Right cardiac atrium (tissue), 5 donors: Measurements from ENCODE around the gene ZDHHC11. TPM values are rescaled to one million over a fixed set of nuclear protein-coding genes. Genes with fewer than 3 reads are reported as not detected.
"Not testable (repeated sequence)": the region's sequence is repeated elsewhere in the genome, so short reads cannot be mapped to it uniquely, and the experiment has no call there.

ENCODE experiments used
- ATAC-seq, 2 donors: fragments of 200-7000 bp; cut with Tn5 transposase; one replicate each; pipeline versions ENCODE4 v1.8.0 to v1.9.1; 2020; ENCODE audit warnings: moderate library complexity in 2 of 2, mild to moderate bottlenecking in 1 of 2
- DNase-seq, 3 donors: peaks; one replicate each; pipeline ENCODE4 v3.0.0-alpha.2; 2020
- H3K27ac ChIP-seq: one replicate; pipeline ENCODE4 v1.5.1; 2013; ENCODE audit warnings: mild to moderate bottlenecking, low read length, control low read depth, moderate library complexity
- H3K27me3 ChIP-seq: one replicate; pipeline ENCODE4 v1.6.1; 2013; ENCODE audit not compliant: control insufficient read depth, insufficient read depth
- H3K4me1 ChIP-seq: one replicate; pipeline ENCODE4 v1.6.1; 2013; ENCODE audit warnings: low read length; ENCODE audit not compliant: control insufficient read depth, insufficient read depth
- H3K4me3 ChIP-seq: one replicate; pipeline ENCODE4 v1.5.1; 2013; ENCODE audit warnings: low read length, control low read depth
- H3K9me3 ChIP-seq: one replicate; pipeline ENCODE4 v1.6.1; 2013; ENCODE audit warnings: low read length; ENCODE audit not compliant: control insufficient read depth
- WGBS: extraction: QIAGEN DNeasy Blood & Tissue Kit; methylation state at CpG from one replicate; pipeline ENCODE4 v1.1.7; 2013; 5-methylcytosine and 5-hydroxymethylcytosine counted together
- intact Hi-C, 4 donors: fragments of 100-400 bp; cut with DNase I; formaldehyde crosslinking; loops; one replicate each; pipeline versions ENCODE4 v1.11.0 to v1.14.0; 2022 to 2023
- polyA plus RNA-seq: library from polyadenylated mRNA; stranded (reverse); fragments of 200-250 nt; gene quantifications from one replicate; pipeline ENCODE4 v1.2.3, GENCODE V29; 2013
- total RNA-seq, 4 donors: library from RNA; stranded (reverse); fragmentation: NEBNext Ultra II Directional; extraction: Animal tissue kit (Norgen Biotek cat#: 25700); gene quantifications; one replicate each; pipeline ENCODE4 v1.2.1, GENCODE V29; 2021
- donor health status: healthy with polysubstance abuse.
- donor health status: DM: no; HTN: yes; CAD: no.
- donor health status: DM: no; HTN: no; CAD: no.
- donor health status: DM: no; HTN: yes; CAD: no; lungs with severe emphysema.
- donor health status: DM: yes; HTN: yes; CAD: no.

The ZDHHC11 gene
- total and polyA plus RNA-seq, 5 donors: 5.8 to 66.1 (median 25.0) TPM

GRCh38 chr5:842402-843221 lies 8.2 kb downstream of the ZDHHC11 start:
- DNase-seq: peak in 2 of 3 donors; percentile 33 to 52
- 83% methylated on average over 27 of the region's 32 CpGs for WGBS
- H3K27me3 ChIP-seq, H3K9me3 ChIP-seq, H3K27ac ChIP-seq, H3K4me1 ChIP-seq, H3K4me3 ChIP-seq: not testable (repeated sequence)
- peak in 1 of 2 donors; percentile 2 for ATAC-seq
- intact Hi-C loops: loop anchor here in 2 of 4 donors (5.0 to 10.0 kb wide), 2 partner anchors 88 to 95 kb away; no protein-coding TSS in a partner anchor

- not testable (repeated sequence) for H3K27ac ChIP-seq, H3K4me3 ChIP-seq, H3K9me3 ChIP-seq, ATAC-seq, H3K4me1 ChIP-seq, H3K27me3 ChIP-seq
- WGBS: 82% methylated on average over 14 of the region's 15 CpGs
- intact Hi-C loops: loop anchor here in 2 of 4 donors (5.0 to 10.0 kb wide), 2 partner anchors 87 to 94 kb away; no protein-coding TSS in a partner anchor
- peak in 2 of 3 donors; percentile 29 to 37 for DNase-seq
Observed at GRCh38 chr5:841531-842401, 9.0 kb downstream of the ZDHHC11 start.

GRCh38 chr5:840974-841435 lies 9.8 kb downstream of the ZDHHC11 start:
- H3K4me1 ChIP-seq, H3K4me3 ChIP-seq, H3K9me3 ChIP-seq, H3K27ac ChIP-seq, H3K27me3 ChIP-seq, ATAC-seq: not testable (repeated sequence)
- DNase-seq: peak in 1 of 3 donors; percentile 9
- WGBS: 92% methylated on average over 10 of the region's 10 CpGs
- intact Hi-C loops: loop anchor here in 2 of 4 donors (5.0 to 10.0 kb wide), 2 partner anchors 86 to 94 kb away; no protein-coding TSS in a partner anchor

GRCh38 chr5:840118-840973 lies 10.4 kb downstream of the ZDHHC11 start:
- H3K27ac ChIP-seq, H3K27me3 ChIP-seq, H3K4me1 ChIP-seq, H3K4me3 ChIP-seq, H3K9me3 ChIP-seq, ATAC-seq: not testable (repeated sequence)
- WGBS: 93% methylated on average over 21 of the region's 21 CpGs
- DNase-seq: peak in 1 of 3 donors; percentile 33
- intact Hi-C loops: loop anchor here in 2 of 4 donors (5.0 to 10.0 kb wide), 2 partner anchors 86 to 93 kb away; no protein-coding TSS in a partner anchor

- ATAC-seq: peak; percentile 8 to 39
- H3K9me3 ChIP-seq, H3K4me1 ChIP-seq, H3K4me3 ChIP-seq, H3K27ac ChIP-seq, intact Hi-C loops, H3K27me3 ChIP-seq: not testable (repeated sequence)
- 74% methylated on average over 10 of the region's 10 CpGs for WGBS
- DNase-seq: peak in 1 of 3 donors; percentile 60
Observed at GRCh38 chr5:838431-838851, 12.3 kb downstream of the ZDHHC11 start.

GRCh38 chr5:837621-838121 lies 13.1 kb downstream of the ZDHHC11 start:
- DNase-seq, H3K27ac ChIP-seq, intact Hi-C loops, H3K4me1 ChIP-seq, H3K4me3 ChIP-seq, H3K9me3 ChIP-seq, H3K27me3 ChIP-seq, ATAC-seq: not testable (repeated sequence)
- 94% methylated on average over 14 of the region's 14 CpGs for WGBS

- H3K27ac ChIP-seq, DNase-seq, H3K4me1 ChIP-seq, H3K9me3 ChIP-seq, H3K27me3 ChIP-seq, H3K4me3 ChIP-seq, intact Hi-C loops: not testable (repeated sequence)
- 37% methylated on average over 7 of the region's 7 CpGs for whole genome bisulfite sequencing
- ATAC-seq: peak; percentile 49 to 55
Observed at GRCh38 chr5:835933-836612, 14.7 kb downstream of the ZDHHC11 start.

- intact Hi-C loops, H3K27ac ChIP-seq, H3K9me3 ChIP-seq, H3K4me3 ChIP-seq, DNase-seq, H3K4me1 ChIP-seq, H3K27me3 ChIP-seq, ATAC-seq: not testable (repeated sequence)
- 80% methylated on average over 2 of the region's 2 CpGs for WGBS
Observed at GRCh38 chr5:834013-834412, 16.8 kb downstream of the ZDHHC11 start.

GRCh38 chr5:828194-828593 lies 22.6 kb downstream of the ZDHHC11 start:
- H3K27me3 ChIP-seq, H3K27ac ChIP-seq, H3K9me3 ChIP-seq, ATAC-seq, H3K4me1 ChIP-seq, H3K4me3 ChIP-seq, intact Hi-C loops: not testable (repeated sequence)
- DNase-seq: peak in 1 of 3 donors; percentile 46
- 96% methylated on average over 17 of the region's 19 CpGs for WGBS
